HG02970 (cell line): ENCODE data around the gene EPB41L4B.
"Not testable (repeated sequence)": the region's sequence is repeated elsewhere in the genome, so short reads cannot be mapped to it uniquely, and the experiment has no call there.

Experiments used
- ATAC-seq: cut with Tn5 transposase; IDR thresholded peaks from one replicate; pipeline ENCODE4 v1.9.1; 2021; ENCODE audit warnings: mild to moderate bottlenecking, moderate library complexity, moderate number of reproducible peaks; ENCODE audit not compliant: unreplicated experiment, low FRiP score

EPB41L4B gene

DNA sequence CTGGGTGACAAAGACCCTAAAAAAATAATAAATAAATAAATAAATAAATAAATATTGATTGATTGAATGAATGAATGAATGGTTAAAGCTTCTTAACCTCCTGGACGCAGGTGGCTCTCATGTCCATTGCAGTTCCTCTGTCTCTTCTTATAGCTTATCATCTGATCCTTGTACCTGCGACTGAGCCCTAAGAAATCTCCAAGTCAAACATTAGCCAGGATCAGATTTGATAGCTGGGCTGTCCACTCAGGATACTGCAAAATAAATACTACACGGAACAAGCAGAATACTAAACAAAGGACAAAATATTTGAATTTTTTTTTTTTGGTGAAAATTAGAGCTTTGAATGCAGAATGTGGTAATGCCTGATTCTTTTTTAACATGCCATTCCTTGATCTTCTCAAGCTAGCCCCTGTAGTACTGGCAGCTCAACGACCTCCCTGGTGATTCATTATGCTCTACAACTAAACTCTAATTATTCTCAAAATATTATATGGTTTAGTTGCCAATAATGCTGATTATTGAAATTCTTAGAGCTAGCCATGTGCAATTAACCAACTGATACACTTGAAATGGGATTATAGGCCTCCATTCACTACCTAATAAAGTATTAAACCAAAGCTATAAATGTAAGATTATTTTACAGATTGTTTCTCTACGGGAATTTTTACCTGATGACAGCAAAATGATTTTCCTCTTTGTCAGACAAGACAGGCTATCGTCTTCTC lies 191.2 kb downstream of the EPB41L4B start:
- no peak for ATAC-seq

DNA sequence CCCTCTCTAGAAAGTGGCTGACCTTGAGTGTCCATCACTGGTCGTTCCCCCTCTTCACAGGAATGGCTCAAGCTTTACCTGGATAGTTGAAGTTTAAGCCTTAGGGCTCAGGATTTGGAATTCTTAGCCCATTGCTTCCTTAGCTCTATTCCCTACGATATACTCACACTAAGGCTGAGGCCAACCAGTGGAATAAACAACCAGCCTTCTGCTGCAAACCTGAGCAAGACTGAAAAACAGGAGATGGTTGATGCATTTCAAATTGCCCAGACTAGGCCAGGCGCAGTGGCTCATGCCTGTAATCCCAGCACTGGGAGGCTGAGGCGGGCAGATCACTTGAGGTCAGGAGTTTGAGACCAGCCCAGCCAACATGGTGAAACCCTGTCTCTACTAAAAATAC lies 194.2 kb downstream of the EPB41L4B start:
- ATAC-seq, result not testable (repeated sequence)

DNA sequence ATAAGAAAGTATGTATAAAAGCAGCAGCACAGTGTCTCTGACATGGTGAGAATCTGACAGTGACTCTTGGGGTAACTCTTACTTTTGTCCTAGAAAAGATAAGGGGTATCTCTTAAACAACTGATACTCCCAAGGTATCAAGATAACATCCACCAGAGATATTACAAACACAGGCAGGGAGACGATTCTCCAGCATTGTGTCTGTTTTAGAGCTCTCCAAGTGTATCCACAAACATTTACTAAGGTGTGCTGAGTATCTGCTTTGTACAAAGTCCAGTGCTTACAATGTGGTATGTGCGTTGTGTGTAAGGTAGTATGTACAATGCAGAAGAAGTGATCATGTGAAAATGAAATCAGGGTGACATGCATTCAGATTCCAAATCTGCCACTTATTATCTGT lies 196.7 kb downstream of the EPB41L4B start:
- no peak for ATAC-seq

DNA sequence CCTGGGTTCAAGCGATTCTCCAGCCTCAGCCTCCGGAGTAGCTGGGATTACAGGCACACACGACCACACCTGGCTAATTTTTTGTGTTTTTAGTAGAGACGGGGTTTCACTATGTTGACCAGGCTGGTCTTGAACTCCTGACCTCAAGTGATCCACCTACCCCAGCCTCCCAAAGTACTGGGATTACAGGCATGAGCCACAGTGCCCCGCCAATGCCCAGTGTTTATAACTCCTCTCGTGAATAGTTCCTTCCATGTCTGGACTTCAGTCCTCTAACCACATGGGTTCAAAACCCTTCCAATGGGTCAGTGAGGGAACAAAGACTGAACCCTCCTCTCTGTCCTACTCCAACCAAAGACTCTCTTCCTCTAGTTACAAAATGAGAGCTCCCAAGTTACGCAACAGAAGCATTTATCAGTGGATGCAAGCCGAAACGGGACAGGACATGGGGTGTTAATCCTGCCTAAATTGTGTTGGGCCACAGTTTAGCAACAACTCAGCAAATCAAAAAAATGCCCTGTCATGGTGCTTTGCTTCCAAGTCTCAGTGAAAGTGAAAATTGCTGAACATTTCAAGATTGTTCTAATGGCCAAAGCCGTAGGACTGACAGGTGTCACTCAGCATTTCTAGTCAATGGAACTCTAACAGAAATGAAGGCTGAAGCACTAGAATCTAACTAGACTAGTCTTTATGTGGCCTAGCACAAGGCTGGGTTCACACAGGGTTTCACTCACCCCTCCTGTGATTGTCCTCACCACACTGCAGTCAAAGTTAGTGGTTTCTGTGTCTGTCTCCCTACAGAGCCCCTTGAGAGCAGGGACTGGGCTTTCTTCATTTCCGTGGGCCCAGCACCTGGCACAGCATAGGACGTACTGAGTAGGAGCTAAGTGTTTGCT lies 197.9 kb downstream of the EPB41L4B start:
- ATAC-seq, result no peak
